Kidney (tissue), 14 donors: Measurements from ENCODE around the gene TRPM5. TPM values are rescaled to one million over a fixed set of nuclear protein-coding genes. Genes with fewer than 3 reads are reported as not detected.

Experiments
- DNase-seq, 5 donors: peaks; one replicate each; pipeline ENCODE4 v3.0.0-alpha.2; 2013 to 2020
- FAIRE-seq: peaks from 2 replicates; lab custom pipeline; 2012; peaks lifted over from hg19 to GRCh38; lab: Jason Lieb, UNC
- H3K27ac ChIP-seq, 2 donors: one replicate each; pipeline ENCODE4 v1.7.0; 2013; ENCODE audit warnings: low read depth in 2 of 2, low read length in 2 of 2, inconsistent platforms in 1 of 2
- H3K27me3 ChIP-seq: one replicate; pipeline ENCODE4 v1.7.1; 2013; ENCODE audit warnings: low read length, inconsistent platforms; ENCODE audit not compliant: control insufficient read depth, insufficient read depth
- H3K36me3 ChIP-seq, 3 donors: one replicate each; pipeline versions ENCODE4 v1.7.0 to v1.7.1; 2013; ENCODE audit warnings: low read length in 3 of 3, control low read depth in 1 of 3, inconsistent platforms in 1 of 3; ENCODE audit not compliant: insufficient read depth in 3 of 3, control insufficient read depth in 2 of 3
- H3K4me1 ChIP-seq, 3 donors: one replicate each; pipeline versions ENCODE4 v1.7.0 to v1.7.1; 2013; ENCODE audit warnings: low read length in 3 of 3, inconsistent platforms in 1 of 3, low read depth in 1 of 3; ENCODE audit not compliant: control insufficient read depth in 2 of 3, insufficient read depth in 2 of 3
- H3K4me3 ChIP-seq, 3 donors: one replicate each; pipeline versions ENCODE4 v1.7.0 to v1.8.1; 2013; ENCODE audit warnings: low read length in 3 of 3, control low read depth in 1 of 3, inconsistent platforms in 1 of 3
- H3K9ac ChIP-seq, 3 donors: one replicate each; pipeline versions ENCODE4 v1.7.0 to v1.7.1; 2013; ENCODE audit warnings: low read length in 3 of 3, control low read depth in 1 of 3, inconsistent platforms in 1 of 3
- H3K9me3 ChIP-seq, 3 donors: one replicate each; pipeline versions ENCODE4 v1.7.0 to v1.7.1; 2013; ENCODE audit warnings: low read length in 3 of 3, control low read depth in 1 of 3, inconsistent platforms in 1 of 3; ENCODE audit not compliant: control insufficient read depth in 2 of 3, insufficient read depth in 1 of 3
- CTCF ChIP-seq: IDR thresholded peaks from 3 replicates; pipeline ENCODE4 v1.5.1; 2012; ENCODE audit warnings: mild to moderate bottlenecking, moderate library complexity, borderline replicate concordance; ENCODE audit not compliant: insufficient read depth; ENCODE audit errors: extremely low read depth
- intact Hi-C: fragments of 100-400 bp; cut with DNase I; formaldehyde crosslinking; loops from one replicate; pipeline ENCODE4 v1.11.1; 2022
- polyA plus RNA-seq: library from polyadenylated mRNA; stranded (reverse); fragments of 350-450 nt; fragmentation: Illumina TruSeq; extraction: RNeasy Lipid Tissue Mini Kit (QIAGEN cat#74804); gene quantifications from one replicate; pipeline ENCODE4 v1.2.3, GENCODE V29; 2014; ENCODE audit warnings: low read depth, low replicate concordance; ENCODE audit not compliant: insufficient read depth
- total RNA-seq: library from RNA; stranded (reverse); fragmentation: NEBNext Ultra II Directional; extraction: Animal tissue kit (Norgen Biotek cat#: 25700); gene quantifications from one replicate; pipeline ENCODE4 v1.2.1, GENCODE V29; 2021
- donor health status: control.
- donor health status: control.
- donor health status: control.
- donor health status: control.
- donor health status: control.
- donor health status: DM: yes; HTN: yes; CAD: no.
- donor health status: Normal renal cell carcinoma (clear cell type).

The TRPM5 gene
- total and polyA plus RNA-seq, 2 donors from 2014 or later: 0.25 to 0.69 TPM

GRCh38 chr11:2453436-2453835, 9.1 kb upstream of the TRPM5 start:
- no peak overlapping the region for H3K9ac ChIP-seq
- peak in 1 of 5 donors; percentile 17 for DNase-seq
- no peak overlapping the region for H3K4me3 ChIP-seq
- TF ChIP-seq CTCF: no peak
- H3K27me3 ChIP-seq: no peaks in the 10 kb centered on the region
- no peak for FAIRE-seq
- H3K36me3 ChIP-seq: no peaks in the 10 kb centered on the region
- intact Hi-C loops: no loop called here
- no peaks in the 10 kb centered on the region for H3K4me1 ChIP-seq
- H3K27ac ChIP-seq: no peak overlapping the region
- H3K9me3 ChIP-seq: no peaks in the 10 kb centered on the region

- DNase-seq: peak in 2 of 5 donors; percentile 52 to 91
- Histone ChIP-seq H3K36me3 (no peaks in the 10 kb centered on the region), H3K27me3 (no peaks in the 10 kb centered on the region), H3K9me3 (no peaks in the 10 kb centered on the region), H3K4me1 (peaks cover 0 to 3% (median 3%) of the 10 kb centered on the region in 3 donors), H3K9ac (no peak overlapping the region), H3K4me3 (no peak overlapping the region), H3K27ac (no peak overlapping the region)
- FAIRE-seq: no peak
- no peak for TF ChIP-seq CTCF
- intact Hi-C loops: no loop called here
Observed at GRCh38 chr11:2452321-2453012, 8.2 kb upstream of the TRPM5 start.

DNA sequence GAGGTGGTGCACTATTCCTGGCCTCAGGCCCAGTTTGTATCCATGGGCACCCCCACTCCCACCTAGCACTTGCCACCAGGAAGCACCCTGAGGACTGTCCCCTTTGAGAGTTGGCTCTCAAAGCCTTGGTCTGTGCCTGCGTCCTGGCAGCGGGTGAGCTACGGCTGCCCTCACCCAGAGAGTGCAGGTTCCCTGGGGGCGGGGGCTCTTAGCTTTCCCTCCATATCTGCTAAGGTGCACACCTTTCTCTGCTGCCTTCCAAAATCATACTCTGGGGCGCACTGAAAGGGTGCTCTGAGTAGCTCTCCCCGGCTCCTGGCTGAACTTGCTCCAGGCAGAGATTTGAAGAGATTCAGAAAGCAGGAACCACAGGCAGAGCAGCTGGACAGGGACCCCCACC, 7.6 kb upstream of the TRPM5 start:
- Histone ChIP-seq H3K9me3 (no peaks in the 10 kb centered on the region), H3K27me3 (no peaks in the 10 kb centered on the region), H3K4me1 (peaks cover 0 to 8% (median 6%) of the 10 kb centered on the region in 3 donors), H3K27ac (no peak overlapping the region), H3K36me3 (no peaks in the 10 kb centered on the region), H3K9ac (no peak overlapping the region), H3K4me3 (no peak overlapping the region)
- TF ChIP-seq CTCF: no peak
- DNase-seq (no peak), FAIRE-seq (no peak)
- intact Hi-C loops: no loop called here
